ENCODE results near the gene TNF.

GRCh38 chr6:31619805-31620585 lies 44.6 kb downstream of the TNF start:
- no peak for TF ChIP-seq CTCF (IDR thresholded peaks at IDR 0.05; ENCODE audit: insufficient read depth, low read depth, low read length)
- TF ChIP-seq EZH2 (IDR thresholded peaks at IDR 0.05; ENCODE audit: insufficient read depth, low read length), result no peak

Measured in astrocyte (in vitro differentiated cells and primary cell).